Caco-2 (cell line): ENCODE measurements around the gene CNTD1. TPM values are rescaled to one million over a fixed set of nuclear protein-coding genes. Genes with fewer than 3 reads are reported as not detected.

Experiments
- BruUV-seq: library from RNA; stranded (reverse); fragments of 400-500 nt; replicated peaks from 2 replicates; lab custom pipeline; 2021; lab: Mats Ljungman, UMichigan
- CTCF ChIA-PET: fragments of 300-600 bp; sonication (Branson Sonifier 250); formaldehyde crosslinking; loops from one replicate; lab custom pipeline; 2022; ENCODE audit warnings: antibody characterized with exemption; lab: Charles Lee
- POLR2A ChIA-PET: fragments of 300-600 bp; sonication (Branson Sonifier 250); formaldehyde crosslinking; loops from one replicate; lab custom pipeline; 2022; ENCODE audit warnings: antibody characterized with exemption; lab: Charles Lee
- DNase-seq, 2 experiments: peaks; one replicate each; pipeline versions ENCODE4 v3.0.0 to v3.0.0-alpha.2; 2020 to 2022
- H3K27me3 ChIP-seq: replicated peaks from 2 replicates; pipeline ENCODE4 v1.6.0; 2011; ENCODE audit warnings: low read length; ENCODE audit not compliant: control insufficient read depth, insufficient read depth
- H3K36me3 ChIP-seq: 2 replicates; pipeline ENCODE4 v1.5.1; 2011; ENCODE audit warnings: low read length; ENCODE audit not compliant: control insufficient read depth, insufficient read depth
- H3K4me1 ChIP-seq: fragments of 250-450 bp; sonication (Bioruptor Pico); 2 replicates; pipeline ENCODE4 v1.5.1; 2020; ENCODE audit warnings: mild to moderate bottlenecking
- H3K4me3 ChIP-seq: 2 replicates; pipeline ENCODE4 v1.5.1; 2011; ENCODE audit warnings: low read depth, mild to moderate bottlenecking, control low read depth, low read length
- H3K9me3 ChIP-seq: fragments of 250-450 bp; sonication (Bioruptor Pico); 2 replicates; pipeline ENCODE4 v1.5.1; 2020; ENCODE audit warnings: mild to moderate bottlenecking, moderate library complexity
- H3K27ac Mint-ChIP-seq: one replicate; pipeline ENCODE4 v1.8.0; 2022; ENCODE audit warnings: mixed read lengths; ENCODE audit not compliant: unreplicated experiment
- H3K27me3 Mint-ChIP-seq: one replicate; pipeline ENCODE4 v1.8.0; 2022; ENCODE audit warnings: mixed read lengths; ENCODE audit not compliant: insufficient read depth, unreplicated experiment
- H3K36me3 Mint-ChIP-seq: one replicate; pipeline ENCODE4 v1.8.0; 2022; ENCODE audit warnings: mild to moderate bottlenecking, mixed read lengths; ENCODE audit not compliant: insufficient read depth, unreplicated experiment
- H3K4me1 Mint-ChIP-seq: one replicate; pipeline ENCODE4 v1.8.0; 2022; ENCODE audit warnings: low read depth, mixed read lengths; ENCODE audit not compliant: unreplicated experiment
- H3K4me3 Mint-ChIP-seq: one replicate; pipeline ENCODE4 v1.8.0; 2022; ENCODE audit warnings: mild to moderate bottlenecking, moderate library complexity, mixed read lengths; ENCODE audit not compliant: unreplicated experiment
- H3K9me3 Mint-ChIP-seq: one replicate; pipeline ENCODE4 v1.8.0; 2022; ENCODE audit warnings: mixed read lengths; ENCODE audit not compliant: unreplicated experiment
- CTCF ChIP-seq, 2 experiments: fragments of 200-600 bp in 1 of 2; IDR thresholded peaks; 1 replicate in 1 of 2; 2 replicates in 1 of 2; pipeline versions ENCODE4 v1.5.1 to v1.8.0; 2011 to 2022; ENCODE audit warnings: antibody characterized with exemption in 1 of 2, control low read depth in 1 of 2, inconsistent platforms in 1 of 2, low read depth in 1 of 2, low read length in 1 of 2, mild to moderate bottlenecking in 1 of 2, moderate library complexity in 1 of 2; ENCODE audit not compliant: insufficient read depth in 1 of 2, severe bottlenecking in 1 of 2, unreplicated experiment in 1 of 2
- intact Hi-C: fragments of 100-400 bp; cut with micrococcal nuclease; formaldehyde crosslinking; loops from one replicate; pipeline ENCODE4 v1.10.0; 2022; ENCODE audit not compliant: unreplicated experiment
- total RNA-seq: library from RNA; stranded (reverse); gene quantifications from 2 replicates; pipeline ENCODE4 v1.2.3, GENCODE V29; 2022

The CNTD1 gene
- total RNA-seq, 1 experiment from 2014 or later, result 1.7 TPM

DNA sequence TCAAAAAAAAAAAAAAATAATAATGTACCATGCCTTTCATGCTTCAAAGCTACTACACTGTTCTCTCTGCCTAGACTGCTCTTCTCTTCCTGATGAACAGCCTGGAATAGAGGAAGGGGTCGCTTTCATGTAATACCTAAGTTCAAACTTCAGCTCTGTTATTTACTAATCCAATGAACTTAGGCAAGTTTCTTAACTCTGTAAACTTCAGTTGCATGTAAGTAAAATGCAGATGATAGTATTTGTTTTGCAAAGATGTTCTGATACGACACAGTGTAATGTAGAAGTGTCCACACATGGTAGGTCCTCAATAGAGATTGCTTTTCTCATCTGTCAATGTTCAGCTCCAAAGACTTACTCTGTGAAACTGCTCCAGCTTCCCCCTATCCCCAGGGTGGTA lies 6.7 kb upstream of the CNTD1 start:
- CTCF ChIA-PET, result no interaction called here
- H3K27me3 ChIP-seq, result no peaks in the 10 kb centered on the region

DNA sequence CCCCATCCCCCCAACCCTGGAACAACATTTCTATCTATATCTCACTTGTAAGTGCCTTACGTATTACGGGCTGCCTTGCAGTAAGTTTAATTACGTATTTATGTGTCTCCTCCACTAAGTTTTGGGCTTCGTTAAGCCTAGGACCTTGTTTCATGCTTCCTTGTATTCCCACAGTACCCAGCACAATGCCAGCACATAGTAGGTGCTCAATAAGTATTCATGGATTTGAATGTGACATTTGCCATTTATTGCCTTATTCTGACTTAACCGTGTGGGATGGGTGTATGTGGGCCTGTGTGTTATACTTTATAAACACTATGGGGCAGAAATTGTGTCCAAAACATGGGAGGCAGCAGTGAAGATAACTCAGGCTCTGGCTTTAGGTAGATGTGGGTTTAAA lies 6.1 kb upstream of the CNTD1 start:
- Mint-ChIP-seq H3K4me3 (no peak overlapping the region), H3K27ac (no peak overlapping the region), H3K9me3 (peaks cover 10% of the 10 kb centered on the region), H3K36me3 (no peaks in the 10 kb centered on the region), H3K4me1 (no peaks in the 10 kb centered on the region), H3K27me3 (no peaks in the 10 kb centered on the region)
- no peak for TF ChIP-seq CTCF (IDR thresholded peaks at IDR 0.05; ENCODE audit: insufficient read depth in 1 of 2, low read depth in 1 of 2, low read length in 1 of 2, severe bottlenecking in 1 of 2, unreplicated experiment in 1 of 2)
- intact Hi-C loops, result no loop called here
- Histone ChIP-seq H3K9me3 (no peaks in the 10 kb centered on the region), H3K27me3 (no peaks in the 10 kb centered on the region), H3K36me3 (peaks cover 1% of the 10 kb centered on the region; the same call in 1 of the 2 replicates), H3K4me3 (no peak overlapping the region), H3K4me1 (peaks cover 6% of the 10 kb centered on the region)
- BruUV-seq, result no TSS peak
- ChIA-PET POLR2A (no interaction called here), CTCF (no interaction called here)
- no peak for DNase-seq

More for the DNA sequence above, 6.7 kb upstream of the CNTD1 start:
- H3K27ac Mint-ChIP-seq, result no peak overlapping the region
- no peak overlapping the region for H3K4me3 Mint-ChIP-seq
- intact Hi-C loops, result no loop called here
- no TSS peak for BruUV-seq
- DNase-seq, result no peak
- TF ChIP-seq CTCF (IDR thresholded peaks at IDR 0.05; ENCODE audit: insufficient read depth in 1 of 2, low read depth in 1 of 2, low read length in 1 of 2, severe bottlenecking in 1 of 2, unreplicated experiment in 1 of 2), result no peak
- peaks cover 10% of the 10 kb centered on the region for H3K9me3 Mint-ChIP-seq
- H3K27me3 Mint-ChIP-seq, result no peaks in the 10 kb centered on the region
- no peaks in the 10 kb centered on the region for H3K9me3 ChIP-seq
- H3K36me3 ChIP-seq, result peaks cover 1% of the 10 kb centered on the region; the same call in 1 of the 2 replicates
- H3K4me1 ChIP-seq, result peaks cover under 1% of the 10 kb centered on the region; the same call in 1 of the 2 replicates
- H3K4me3 ChIP-seq, result no peak overlapping the region
- H3K4me1 Mint-ChIP-seq, result no peaks in the 10 kb centered on the region
- POLR2A ChIA-PET, result no interaction called here
- no peaks in the 10 kb centered on the region for H3K36me3 Mint-ChIP-seq

GRCh38 chr17:42795061-42795460 lies 3.6 kb upstream of the CNTD1 start:
- H3K4me1 Mint-ChIP-seq, result peaks cover 8% of the 10 kb centered on the region
- no TSS peak for BruUV-seq
- no peaks in the 10 kb centered on the region for H3K27me3 ChIP-seq
- no peak for TF ChIP-seq CTCF (IDR thresholded peaks at IDR 0.05; ENCODE audit: insufficient read depth in 1 of 2, low read depth in 1 of 2, low read length in 1 of 2, severe bottlenecking in 1 of 2, unreplicated experiment in 1 of 2)
- peaks cover 5% of the 10 kb centered on the region for H3K9me3 Mint-ChIP-seq
- H3K27me3 Mint-ChIP-seq, result no peaks in the 10 kb centered on the region
- no peak overlapping the region for H3K27ac Mint-ChIP-seq
- CTCF ChIA-PET, result no interaction called here
- intact Hi-C loops, result no loop called here
- H3K36me3 Mint-ChIP-seq, result peaks cover 6% of the 10 kb centered on the region
- peaks cover 1% of the 10 kb centered on the region; the same call in 1 of the 2 replicates for H3K36me3 ChIP-seq
- no peak overlapping the region for H3K4me3 Mint-ChIP-seq
- DNase-seq, result no peak
- H3K9me3 ChIP-seq, result no peaks in the 10 kb centered on the region
- peaks cover 10% of the 10 kb centered on the region for H3K4me1 ChIP-seq
- H3K4me3 ChIP-seq, result no peak overlapping the region
- POLR2A ChIA-PET, result no interaction called here
